Kasumi-1 (cell line): Measurements from ENCODE around the gene PITPNM3.
"Not testable (repeated sequence)": the region's sequence is repeated elsewhere in the genome, so short reads cannot be mapped to it uniquely, and the experiment has no call there.

ENCODE experiments used
- DNase-seq, 2 experiments: peaks; one replicate each; lab custom pipeline; 2025; lab: John Stamatoyannopoulos, UW

Gene PITPNM3

GRCh38 chr17:6556121-6557039 is at the start of gene PITPNM3:
Gene PITPNM3, minus strand, starts transcription at chr17:6556555. Its CDS starts 149 bp downstream, at chr17:6556406.
- DNase-seq = no peak

- no peak for DNase-seq
Observed at GRCh38 chr17:6605142-6605541, 48.8 kb upstream of the PITPNM3 start.

DNA sequence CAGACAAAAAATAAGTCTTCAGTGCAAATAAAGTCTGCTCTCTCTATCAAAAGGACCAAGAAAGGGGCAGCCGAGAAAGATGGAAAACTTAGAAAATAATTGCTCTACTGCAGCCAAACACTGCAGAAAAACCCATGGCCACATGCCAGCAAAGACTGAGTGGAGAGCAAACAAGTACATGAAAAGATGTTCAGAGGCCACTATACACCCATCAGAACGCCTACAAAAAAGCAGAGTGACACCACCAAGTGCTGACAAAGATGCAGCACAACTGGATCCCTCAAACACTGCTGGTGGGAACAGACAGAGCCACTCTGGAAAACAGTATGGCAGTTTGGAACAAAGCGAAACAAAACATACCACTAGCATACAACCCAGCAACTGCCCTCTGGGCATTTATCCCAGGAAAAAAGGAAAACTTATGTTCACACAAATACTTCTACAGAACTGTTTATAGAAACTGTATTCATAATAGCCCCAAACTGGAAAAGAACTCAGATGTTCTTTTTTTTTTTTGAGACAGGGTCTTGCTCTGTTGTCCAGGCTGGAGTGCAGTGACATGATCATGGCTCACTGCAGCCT is 47.5 kb upstream of the PITPNM3 start:
- no peak for DNase-seq

DNA sequence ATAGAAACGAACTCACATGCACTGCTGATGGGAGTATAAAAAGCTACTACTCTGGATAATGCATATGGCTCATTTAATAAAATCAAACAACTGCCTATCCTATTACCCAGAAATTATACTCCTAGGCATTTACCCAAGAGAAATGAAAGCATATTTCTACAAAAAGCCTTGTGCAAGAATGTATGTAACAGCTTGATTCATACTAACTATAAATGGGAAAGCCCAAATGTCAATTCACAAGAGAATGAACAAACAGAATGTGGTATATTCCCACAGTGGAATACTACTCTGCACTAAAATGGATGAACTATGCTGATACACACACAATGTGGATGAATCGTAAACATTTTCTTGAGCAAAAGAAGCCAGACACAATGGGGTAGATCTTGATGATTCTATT is 45.8 kb upstream of the PITPNM3 start:
- DNase-seq = no peak

DNA sequence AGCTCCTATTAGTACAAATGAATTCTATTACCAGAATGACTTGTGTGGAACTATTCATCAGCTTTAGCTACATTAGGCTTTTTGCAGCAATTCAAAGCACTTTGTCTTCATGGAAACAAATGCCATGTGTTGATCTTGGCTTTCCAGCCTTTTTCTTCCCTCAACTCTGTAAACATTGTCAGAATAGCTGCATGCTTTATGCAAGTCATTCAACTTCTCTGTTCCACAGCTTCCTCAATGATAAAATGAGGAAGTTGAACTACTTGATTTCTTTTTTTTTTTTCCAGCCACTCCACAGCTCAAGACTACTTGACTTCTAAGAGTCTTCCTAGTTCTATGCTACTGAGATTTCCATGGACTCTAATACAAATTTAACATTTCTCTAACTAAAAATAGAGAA is 43.0 kb upstream of the PITPNM3 start:
- DNase-seq = peak; percentile 35 to 58

GRCh38 chr17:6597727-6598126 is 41.4 kb upstream of the PITPNM3 start:
- no peak for DNase-seq

DNA sequence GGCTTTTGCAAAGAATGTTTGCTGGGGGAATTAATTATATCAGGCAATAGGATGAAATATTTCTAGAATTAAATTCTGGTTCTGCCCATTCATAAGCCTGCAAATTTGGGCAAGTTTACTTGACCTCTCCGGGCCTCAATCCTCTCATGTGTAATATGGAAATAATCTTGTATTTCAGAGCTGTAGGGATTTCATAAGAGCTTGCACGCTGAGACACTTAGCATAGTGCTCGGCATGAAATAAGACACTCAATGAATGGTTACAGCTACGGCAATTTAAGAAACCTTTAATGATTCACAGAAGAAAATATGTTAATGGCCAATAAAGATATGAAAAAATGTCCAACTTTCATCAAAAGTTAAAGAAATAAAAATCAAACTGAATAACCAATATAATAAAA is 40.6 kb upstream of the PITPNM3 start:
- DNase-seq = no peak

GRCh38 chr17:6596511-6596910 is 40.2 kb upstream of the PITPNM3 start:
- DNase-seq = no peak

DNA sequence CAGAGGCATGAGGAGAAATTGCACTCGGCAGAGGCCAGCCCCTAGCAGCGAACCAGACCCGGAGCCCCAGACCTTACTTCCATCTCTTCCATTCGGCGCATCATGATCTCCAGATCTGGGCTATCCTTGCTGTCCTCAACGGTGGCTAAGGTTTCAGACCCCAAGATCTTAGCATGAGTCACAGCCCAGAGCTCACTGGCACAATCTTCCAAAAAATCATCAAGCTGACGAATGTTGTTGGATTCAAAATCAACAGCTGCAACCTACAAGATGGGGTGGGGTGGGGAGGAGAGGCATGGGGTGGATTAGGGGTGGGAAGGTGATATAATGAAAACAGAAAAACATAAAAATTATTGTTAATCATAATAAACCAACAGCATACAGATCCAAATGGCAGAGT is 39.7 kb upstream of the PITPNM3 start:
- no peak for DNase-seq

DNA sequence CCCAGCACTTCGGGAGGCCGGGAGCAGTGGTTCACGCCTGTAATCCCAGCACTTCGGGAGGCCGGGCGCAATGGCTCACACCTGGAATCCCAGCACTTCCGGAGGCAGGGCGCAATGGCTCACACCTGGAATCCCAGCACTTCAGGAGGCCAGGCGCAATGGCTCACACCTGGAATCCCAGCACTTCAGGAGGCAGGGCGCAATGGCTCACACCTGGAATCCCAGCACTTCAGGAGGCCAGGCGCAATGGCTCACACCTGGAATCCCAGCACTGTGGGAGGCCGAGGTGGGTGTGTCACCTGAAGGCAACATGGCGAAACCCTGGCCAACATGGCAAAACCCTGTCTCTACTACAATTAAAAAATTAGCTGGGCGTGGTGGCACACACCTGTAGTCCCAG is 37.0 kb upstream of the PITPNM3 start:
- not testable (repeated sequence) for DNase-seq

DNA sequence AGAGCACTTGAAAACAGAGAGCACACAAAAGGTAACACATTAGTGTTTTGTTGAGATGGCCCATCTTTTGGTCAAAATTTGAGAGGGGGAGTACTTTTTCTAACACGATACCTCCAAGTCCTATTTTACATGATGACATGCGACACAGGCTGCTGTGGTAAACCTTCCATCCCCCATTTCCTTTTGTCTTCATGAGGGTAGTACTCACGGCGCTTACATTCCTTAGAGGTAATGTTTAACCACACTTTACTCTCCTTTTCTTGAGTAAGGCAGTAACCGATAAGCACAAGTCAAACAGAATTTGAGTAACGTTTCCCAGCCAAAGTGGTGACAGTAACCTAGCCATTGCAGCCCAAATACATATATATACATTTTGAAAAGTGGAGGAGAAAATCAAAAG is 35.8 kb upstream of the PITPNM3 start:
- DNase-seq = no peak

- no peak for DNase-seq
Observed at GRCh38 chr17:6591599-6592158, 35.3 kb upstream of the PITPNM3 start.

GRCh38 chr17:6589266-6589946 is 33.1 kb upstream of the PITPNM3 start:
- DNase-seq = no peak

- no peak for DNase-seq
Observed at GRCh38 chr17:6588165-6588564, 31.8 kb upstream of the PITPNM3 start.

GRCh38 chr17:6587310-6587709 is 31.0 kb upstream of the PITPNM3 start:
- DNase-seq = no peak

GRCh38 chr17:6583411-6583810 is 27.1 kb upstream of the PITPNM3 start:
- DNase-seq = no peak

- no peak for DNase-seq
Observed at GRCh38 chr17:6580625-6581024, 24.3 kb upstream of the PITPNM3 start.

GRCh38 chr17:6578491-6578890 is 22.1 kb upstream of the PITPNM3 start:
- DNase-seq = no peak

DNA sequence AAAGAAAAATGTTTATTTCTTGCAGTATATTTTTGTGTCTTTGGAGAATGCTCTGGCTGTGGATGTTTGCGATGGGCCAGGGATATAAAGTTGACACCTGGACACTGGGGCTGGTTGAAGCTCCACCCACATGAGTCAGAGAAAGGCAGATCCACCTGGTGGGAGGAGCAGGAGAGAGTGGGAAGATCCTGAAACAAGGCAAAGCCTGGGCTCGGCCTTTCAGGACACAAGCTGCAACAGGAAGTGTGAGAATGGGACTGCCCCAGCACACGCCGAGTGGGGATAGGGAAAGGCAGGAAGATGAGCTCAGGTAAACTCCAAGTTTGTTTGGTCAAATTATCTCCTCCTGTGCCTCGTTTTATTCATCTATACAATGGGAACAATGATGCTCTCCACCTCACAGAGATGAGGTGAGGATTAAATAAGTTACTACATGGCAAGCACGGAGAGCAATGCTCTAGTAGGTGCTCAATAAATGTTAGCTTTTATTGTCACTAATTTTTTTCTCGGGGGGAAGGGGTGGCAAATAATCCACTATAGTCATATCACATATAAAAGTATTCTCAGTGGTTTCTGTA is 21.4 kb upstream of the PITPNM3 start:
- no peak for DNase-seq

- no peak for DNase-seq
Observed at GRCh38 chr17:6576038-6576785, 19.9 kb upstream of the PITPNM3 start.

DNA sequence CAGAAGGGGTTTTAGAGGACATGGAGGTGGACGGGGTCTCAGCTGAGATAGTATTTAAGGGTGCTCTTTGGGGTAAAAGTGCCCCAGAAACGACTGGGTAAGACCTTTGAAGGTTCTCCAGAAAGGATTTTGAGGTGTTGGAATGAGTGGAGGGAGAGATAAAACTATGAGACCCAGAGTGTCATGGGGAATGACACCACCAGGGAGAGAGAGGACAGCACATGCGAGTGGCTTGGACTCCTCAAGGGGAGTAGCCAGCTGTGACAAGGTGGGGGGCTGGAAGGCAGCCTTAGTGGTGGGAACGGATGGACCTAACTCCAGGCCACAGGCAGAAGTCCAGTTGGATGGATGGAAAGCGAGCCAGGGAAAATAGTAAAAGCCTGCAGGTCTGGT is 19.2 kb upstream of the PITPNM3 start:
- DNase-seq = no peak
